ENCODE measurements around the gene PDXDC1.
"Not testable (repeated sequence)": the region's sequence is repeated elsewhere in the genome, so short reads cannot be mapped to it uniquely, and the experiment has no call there.

The PDXDC1 gene

DNA sequence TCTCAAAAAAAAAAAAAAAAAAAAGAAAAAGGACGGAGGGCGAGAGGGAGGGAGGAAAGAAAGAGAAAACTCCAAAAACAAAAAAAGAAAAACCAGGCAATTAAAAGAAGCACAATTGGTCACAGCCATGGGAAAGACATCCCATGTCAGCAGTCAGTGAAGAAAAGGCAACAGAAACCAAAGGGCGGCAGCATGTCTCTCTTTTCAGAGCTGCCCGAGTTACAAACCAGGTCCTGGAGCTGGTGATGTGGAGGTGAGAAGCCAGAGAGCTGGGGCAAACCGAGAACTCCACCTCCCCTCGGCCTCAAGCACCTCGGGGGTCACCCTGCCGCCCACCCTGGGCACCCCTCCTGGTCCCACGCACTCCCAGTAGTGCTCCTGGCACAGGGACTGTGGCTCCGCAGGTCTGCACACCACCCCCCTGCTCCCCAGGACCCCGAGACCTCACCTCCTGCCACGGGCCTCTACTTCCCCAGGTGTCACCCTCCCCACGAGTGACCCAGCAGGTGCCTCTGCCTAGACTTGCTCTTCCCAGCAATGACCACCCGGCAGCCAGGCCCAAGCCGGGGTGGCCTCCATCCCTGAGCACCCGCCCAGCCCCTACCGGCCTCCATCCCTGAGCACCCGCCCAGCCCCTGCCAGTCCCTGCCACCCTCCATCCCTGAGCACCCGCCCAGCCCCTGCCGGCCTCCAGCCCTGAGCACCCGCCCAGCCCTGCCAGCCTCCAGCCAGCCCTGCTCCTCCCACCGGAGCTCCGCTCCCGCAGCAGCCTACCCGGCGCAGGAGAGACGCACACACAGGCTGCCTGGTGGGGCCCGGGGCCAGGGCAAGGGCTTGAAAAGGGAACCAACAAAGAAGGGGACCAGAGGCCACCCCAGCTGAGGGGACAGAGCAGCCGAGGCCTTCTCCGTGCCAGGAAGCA lies 165.9 kb downstream of the PDXDC1 start:
- not testable (repeated sequence) for DNase-seq

DNA sequence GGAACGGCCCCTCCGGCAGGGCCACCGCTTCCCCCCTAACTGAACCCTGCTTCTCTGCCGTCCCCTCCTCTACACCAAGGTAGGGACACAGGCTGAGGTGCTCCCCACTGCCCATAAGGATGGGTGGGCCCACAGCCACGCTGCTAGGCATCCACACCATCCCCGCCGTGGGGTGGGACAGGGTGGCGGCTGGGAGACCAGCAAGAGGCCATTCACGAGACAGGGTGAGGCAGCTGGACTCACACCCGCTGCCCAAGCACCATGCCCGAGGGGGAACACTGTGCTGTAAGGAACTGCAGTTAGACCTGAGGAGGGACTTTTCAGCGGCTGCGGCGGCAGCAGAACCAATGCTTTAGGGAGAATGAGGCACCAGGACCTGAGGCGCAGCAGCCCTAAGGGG lies 166.8 kb downstream of the PDXDC1 start:
- no peak for DNase-seq

DNA sequence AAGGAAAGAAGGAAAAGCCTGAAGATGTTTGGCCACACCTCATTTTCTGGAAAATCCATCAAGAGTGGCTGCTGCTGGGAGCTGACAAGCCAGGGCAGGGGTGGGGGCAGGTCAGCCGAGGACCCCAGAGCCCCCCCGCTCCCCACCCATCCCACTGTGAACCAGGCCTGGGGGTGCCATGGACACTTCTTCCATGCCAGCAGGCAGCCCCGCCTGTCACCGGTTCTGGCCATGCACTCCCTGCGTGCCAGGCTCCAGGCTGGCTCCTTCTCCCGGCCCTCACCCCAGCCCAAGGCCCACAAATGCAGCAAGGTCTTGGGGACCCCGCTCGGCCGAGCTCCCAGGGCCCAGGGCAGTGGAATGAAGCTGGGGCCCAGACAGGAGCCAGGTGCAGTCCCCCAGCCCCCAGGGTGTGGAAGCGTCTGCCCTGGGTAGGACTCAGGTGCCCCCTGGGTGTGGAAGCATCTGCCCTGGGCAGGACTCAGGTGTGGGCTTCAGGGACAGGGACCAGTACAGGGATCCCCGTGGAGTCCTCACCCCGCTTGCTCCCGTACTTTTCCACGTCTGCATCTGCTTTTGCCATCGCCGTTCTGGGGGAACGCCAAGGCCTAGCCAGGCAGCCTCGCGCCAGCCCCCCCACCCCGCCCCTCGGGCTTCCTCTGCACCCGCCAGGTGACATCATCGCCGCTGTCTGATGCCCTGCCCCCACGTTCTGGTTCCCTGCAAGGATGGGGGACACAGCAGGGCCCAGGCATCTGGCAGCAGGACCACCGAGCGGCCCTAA lies 167.5 kb downstream of the PDXDC1 start:
- not testable (repeated sequence) for DNase-seq

DNA sequence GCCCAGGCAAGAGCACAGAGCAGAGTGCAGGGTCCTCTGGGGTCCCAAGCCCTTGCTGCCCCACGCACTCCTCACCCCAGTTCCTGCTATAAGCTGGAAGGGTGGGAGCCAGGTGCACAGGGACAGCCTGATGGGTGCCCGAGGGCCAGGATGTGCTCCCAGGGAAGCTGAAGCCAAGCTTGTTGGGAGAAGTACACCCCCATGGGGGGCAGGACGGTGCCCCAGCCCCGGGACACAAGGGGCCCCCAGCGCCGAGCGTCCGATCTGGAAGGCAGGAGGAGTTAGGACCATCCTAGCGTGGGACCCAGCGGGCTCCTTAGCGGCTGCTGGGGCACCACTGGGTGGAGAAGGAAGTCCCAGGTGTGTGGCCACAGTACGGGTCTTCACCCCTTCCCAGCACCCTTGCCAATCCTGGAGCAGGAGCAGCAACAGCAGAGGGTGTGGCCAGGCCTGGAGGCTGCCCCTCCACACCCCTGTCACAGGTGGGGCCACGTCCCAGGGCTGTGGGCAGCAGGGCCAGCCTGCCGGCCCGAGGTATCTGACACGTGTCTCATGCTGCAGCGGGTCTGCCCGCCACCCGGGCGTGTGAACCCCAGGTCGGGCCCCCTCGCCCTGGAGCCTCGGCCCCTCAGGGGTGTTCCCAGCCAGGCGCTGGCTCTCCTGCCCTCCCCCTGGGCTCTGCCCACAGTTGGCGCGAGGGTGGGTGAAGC lies 168.2 kb downstream of the PDXDC1 start:
- not testable (repeated sequence) for DNase-seq

DNA sequence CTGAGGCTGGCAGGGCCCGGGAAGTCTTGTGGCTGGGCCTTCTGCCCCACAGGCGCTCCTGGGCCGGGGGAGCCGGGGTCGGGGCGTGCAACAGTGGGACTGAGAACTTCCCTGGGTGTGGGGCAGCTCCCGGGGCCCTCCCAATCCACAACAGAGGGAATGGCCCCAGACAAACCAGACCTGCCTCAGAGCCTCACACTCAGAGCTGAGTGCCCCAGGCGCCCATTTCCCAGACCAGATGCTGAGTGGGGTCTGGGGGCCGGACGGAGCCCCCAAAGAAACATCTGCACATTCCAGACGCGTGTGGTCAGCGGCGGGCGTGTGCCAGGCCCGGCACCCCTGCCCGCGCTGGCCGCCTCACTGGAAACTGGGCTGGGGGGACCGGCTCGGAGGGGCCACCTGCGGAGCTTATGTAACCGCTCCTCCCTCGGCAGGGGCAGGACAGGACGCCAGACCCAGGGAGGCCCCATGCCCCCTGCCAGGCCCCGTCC lies 168.8 kb downstream of the PDXDC1 start:
- DNase-seq, result not testable (repeated sequence)

DNA sequence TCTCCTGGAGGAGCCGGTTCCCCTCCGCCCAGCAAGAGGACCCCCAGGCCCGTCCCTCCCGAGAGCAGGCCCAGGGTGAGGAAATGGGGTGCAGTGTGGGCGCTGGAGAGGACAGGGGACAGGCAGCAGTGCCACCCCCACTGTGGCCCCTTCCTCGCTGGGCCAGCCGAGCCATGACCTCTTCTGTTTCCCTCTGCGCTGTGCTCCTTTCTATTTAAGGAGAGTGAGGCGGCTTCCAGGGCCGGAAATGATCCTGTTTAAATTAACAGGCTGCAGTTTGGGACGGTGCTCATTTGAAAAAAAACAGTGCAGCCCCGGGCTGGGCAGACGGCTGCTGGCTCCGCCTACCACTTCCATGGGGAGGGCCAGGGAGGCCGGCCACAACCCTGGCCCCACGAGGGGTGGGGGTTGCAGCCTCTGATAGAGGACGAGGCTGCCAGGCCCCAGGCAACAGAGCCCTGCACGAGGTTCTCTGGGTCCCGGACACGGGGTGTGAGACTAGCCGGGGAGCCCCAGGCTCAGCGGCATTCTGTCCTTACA lies 169.3 kb downstream of the PDXDC1 start:
- not testable (repeated sequence) for DNase-seq

DNA sequence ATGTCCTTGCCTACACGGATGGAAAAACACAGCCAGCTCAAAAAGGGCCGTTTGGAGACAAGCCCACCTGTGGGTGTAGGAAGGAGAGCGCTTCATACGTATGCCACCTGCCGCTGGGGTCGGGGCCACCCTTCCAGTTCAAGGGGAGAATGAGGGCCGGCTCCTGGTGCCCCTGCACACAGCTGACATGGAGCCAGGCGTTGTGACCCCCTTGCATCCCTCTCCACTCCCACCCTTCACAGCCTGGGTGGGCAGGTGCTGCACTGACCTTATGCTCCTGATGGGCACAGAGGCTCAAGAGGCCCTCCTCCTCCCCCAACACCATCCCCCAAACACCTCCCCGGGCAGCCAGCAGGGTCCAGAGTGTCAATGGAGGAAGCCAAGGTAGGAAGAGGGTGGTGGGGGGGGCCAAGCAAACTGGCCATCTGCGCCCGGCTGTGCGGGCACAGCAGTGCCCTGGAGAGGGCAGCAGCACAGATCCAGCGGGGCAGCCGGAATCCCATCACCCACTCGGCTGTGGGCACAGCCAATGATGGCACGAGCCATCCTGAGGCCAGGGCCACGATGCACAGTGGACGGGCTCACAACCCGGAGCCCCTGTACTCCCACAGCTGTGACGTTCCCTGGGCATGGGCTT lies 170.1 kb downstream of the PDXDC1 start:
- DNase-seq, result not testable (repeated sequence)

DNA sequence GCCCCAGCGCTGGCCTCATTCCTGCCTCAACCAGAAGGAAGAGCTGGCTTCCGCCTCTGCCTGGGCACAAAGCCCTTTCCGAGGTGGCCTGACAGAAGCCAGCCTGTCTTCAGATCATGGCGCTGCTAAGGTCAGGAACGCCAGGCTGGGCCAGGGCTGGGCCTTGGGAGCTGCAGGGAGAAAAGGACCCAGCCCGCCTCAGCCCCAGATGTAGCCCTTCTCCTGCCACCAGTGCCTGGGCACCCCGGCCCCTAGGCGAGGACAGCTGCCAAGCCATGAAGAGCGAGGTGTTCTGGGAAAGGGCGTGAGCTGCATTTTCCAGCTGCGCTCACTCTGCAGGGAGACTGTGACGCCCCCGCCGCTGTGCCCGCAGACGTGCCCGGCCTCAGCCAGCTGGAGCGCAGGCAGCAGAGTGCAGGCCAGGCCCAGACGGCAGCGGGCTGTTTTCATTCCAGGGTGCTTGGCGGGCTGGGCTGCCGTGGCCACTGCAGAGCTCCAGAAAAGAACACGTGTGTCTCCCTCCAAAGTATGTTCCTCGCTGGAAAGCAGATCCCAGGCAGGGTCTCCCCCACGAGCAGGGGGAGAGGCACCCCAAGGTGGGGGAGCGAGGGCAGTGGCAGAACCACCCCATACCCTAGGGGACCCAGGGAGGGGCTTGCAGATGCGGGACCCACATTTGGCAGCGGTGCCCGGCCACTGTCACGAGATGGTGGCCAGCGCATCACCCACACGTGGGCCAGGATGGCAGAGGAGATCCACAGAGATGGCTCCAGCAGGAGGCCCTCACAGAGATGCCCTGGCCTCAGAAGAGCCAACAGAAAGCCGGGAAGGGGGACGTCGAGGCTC lies 170.8 kb downstream of the PDXDC1 start:
- not testable (repeated sequence) for DNase-seq

DNA sequence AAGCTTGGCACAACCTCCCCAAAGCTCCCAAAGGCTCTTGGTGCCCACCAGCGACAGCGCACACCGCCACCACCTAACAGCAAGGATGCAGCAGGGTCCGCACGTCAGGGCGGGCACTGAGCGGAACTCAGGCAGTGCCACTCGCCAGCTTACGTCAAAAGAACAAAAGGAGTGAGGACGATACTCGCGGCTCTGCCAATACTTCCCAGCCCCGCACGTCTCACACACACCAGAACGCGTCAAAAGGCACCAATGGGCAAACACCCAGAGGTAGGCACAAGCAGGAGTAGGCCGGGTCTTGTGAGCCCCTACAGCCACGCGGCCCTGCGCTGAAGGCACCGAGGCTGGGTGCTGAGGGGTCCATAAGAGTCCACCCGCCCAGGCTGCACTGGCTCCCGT lies 171.4 kb downstream of the PDXDC1 start:
- DNase-seq, result not testable (repeated sequence)

DNA sequence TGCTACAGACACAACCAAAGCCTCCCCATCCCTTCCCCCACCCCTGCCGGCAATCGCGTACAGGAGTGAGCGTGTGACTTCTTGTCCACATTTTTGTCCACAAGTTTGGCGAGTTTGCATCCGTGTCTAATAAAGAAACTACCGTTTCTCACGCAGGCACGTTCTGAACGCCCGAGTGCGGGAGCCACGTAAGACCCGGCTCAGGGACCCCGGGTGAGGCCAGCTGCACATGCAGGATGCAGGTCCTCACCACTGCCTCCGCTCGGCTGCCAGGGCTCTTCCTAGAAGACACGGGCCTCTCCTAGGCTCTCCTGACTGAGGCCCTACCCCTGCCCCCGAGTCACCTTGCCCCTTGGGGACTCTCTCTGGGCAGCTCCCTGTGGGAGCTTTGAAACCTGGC lies 174.0 kb downstream of the PDXDC1 start:
- not testable (repeated sequence) for DNase-seq

DNA sequence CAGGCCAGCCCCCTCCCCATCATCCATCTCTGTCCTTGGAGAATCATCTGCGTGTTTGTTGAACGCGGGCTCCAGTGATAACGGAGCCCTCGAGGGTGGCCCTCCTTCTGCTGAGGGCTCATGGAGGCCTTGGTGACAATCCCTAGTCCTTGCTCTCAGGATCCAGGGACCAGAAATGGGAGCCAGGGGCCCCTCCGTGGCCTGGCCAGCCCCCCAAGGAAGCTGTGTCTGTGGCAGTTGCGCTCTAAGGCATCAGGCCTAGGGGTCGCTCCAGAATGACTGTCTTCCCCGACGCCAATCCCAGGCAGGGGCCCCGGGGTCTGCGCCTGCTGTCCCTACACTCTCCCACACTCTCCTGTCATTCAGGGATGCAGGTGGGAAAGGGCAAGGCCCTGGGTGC lies 174.4 kb downstream of the PDXDC1 start:
- not testable (repeated sequence) for DNase-seq

DNA sequence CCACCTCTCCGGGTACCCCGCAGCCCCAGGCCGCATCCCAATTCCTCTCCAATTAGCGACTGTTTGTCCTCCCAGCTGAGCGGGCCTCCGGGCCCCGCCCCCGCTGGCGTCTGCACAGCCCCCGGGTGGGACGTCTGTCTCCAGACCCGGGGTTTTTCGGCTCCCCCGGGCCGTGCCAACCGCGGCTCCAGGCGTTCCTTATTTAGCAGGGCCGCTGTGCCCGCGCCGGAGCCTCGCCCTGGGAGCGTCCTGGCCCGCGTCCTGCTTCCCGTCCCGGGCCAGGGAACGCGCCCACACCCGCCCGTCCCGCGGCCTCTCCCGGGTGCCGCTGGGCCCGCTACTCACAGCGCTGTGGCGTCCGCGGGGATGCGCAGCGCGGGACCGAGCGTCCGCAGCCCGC lies 179.2 kb downstream of the PDXDC1 start:
- peak; percentile 37 for DNase-seq

DNA sequence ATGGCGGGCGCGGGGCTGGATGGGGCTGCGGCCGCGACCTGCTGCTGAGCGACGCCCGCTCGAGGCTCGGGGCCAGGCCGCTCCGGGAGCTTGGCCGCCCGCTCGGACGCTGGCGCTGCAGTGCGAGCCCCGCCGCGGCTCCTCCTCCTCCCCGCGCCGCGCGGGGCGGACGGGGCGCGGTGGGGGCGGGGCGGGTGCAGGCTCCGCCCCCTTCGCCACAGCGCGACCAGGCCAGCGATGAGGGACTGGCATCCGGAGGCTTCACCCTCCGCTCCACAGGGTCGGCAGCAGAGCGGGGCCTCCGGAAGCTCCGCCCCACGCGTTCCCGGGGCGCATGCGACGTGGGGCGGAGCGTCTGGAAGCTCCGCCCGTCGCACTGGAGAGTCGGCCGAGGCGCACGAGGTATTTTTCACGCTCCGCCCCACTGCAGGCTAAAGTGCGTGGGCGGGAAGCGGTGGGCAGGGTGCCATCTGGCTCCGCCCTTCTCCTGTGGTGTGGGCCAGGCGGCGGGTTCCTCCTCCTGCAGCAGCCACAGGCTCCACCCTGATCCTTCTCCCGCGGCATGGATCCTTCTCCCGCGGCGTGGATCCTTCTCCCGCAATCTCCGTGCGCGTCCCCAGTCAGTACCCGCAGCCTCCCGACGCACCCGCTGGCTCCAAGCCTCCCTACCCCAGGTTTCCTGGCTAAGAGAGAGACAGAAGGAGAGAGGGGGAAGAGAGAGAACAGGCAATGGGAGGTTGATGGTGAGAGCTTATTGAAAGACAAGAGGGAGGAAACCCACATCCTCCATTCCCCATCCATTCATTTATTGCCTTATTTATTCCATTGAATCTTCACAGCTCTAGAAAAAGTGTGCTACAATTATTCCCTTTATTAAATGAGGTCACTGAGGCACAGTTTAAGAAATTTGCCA lies 180.1 kb downstream of the PDXDC1 start:
- DNase-seq, result peak; percentile 82

DNA sequence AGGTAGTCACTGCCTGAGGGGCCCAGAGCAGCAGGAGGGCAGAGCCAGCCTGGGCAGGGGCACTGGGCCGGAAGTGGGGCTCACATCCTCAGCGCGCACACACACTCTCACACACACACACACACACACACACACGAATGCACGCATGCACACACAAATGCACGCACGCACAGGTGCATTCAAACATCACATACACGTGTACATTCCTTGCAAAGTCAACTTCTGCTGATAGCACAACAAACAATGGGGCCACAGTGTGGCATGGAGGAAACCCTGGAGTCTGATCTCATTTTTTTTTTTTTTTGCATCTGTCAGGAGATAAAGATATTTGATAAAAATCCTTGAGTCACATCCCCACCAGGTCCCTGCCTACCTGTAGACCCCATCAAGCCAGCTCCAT lies 182.8 kb downstream of the PDXDC1 start:
- DNase-seq, result not testable (repeated sequence)

DNA sequence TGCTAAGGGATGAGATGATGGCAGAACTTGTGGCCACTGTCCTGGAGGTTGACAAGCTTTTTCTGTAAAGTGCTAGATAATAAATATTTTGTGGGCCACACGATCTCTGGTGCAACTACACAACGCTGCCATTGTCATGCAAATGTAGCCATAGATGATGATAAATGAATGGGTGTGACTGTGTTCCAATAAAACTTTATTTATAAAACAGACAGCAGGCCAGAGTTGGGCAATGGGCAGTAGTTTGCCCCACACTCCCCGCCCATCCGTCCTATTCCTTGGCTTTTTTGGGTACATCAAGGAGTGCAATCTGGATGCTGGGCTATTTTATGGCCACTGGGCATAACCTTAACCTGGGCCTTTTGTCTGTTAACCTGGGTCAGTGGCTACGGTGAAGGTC lies 184.8 kb downstream of the PDXDC1 start:
- not testable (repeated sequence) for DNase-seq

DNA sequence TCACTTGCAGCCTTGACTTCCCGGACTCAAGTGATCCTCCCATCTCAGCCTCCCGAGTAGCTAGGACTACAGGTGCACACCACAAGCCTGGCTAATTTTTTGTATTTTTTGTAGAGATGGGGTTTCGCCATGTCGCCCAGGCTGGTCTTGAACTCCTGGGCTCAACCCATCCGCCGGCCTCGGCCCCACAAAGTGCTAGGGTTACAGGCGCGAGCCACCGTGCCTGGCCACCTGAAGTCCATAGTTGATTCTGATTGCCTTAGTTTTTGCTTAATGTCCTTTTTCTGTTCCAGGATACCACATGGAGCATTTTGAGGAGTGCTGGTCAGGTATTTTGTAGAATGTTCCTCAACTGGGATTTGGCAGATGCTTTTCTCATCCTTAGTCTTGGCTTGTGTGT lies 185.7 kb downstream of the PDXDC1 start:
- not testable (repeated sequence) for DNase-seq

DNA sequence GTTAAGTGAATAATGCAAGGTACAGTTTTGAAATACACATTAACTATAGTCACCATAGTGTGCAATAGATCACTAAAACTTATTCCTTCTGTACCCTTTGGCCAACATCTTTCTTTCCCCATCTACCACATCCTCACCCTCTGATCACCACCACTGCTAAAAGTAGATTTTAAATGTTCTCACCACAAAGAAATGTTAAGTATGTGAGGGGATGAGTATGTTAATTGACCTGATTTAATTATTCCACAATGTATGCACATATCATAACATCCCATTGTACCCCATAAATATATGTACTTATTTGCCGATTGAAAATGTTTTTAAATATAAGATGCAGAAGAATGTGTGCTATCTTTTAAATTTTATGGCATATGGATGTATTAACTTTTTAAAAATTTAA lies 188.2 kb downstream of the PDXDC1 start:
- not testable (repeated sequence) for DNase-seq

DNA sequence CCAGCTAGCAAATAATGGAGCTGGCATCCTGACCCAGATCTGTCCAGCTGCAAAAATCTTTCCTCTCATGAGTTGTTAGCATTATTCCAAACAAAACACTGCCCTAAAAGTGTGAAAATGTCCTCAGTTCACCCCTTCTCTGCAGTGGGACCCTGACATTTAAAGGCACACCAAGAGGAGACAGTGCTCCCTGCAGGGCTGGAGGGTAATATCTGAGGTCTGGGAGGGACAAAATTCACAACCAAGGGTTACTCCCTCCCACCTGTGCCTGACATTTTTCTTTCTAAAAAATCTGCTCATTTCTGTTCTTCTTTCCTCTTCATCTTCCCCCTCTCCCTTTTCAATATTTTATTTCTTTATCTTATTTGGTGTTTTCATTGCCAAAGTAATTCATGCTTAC lies 191.4 kb downstream of the PDXDC1 start:
- DNase-seq, result not testable (repeated sequence)

DNA sequence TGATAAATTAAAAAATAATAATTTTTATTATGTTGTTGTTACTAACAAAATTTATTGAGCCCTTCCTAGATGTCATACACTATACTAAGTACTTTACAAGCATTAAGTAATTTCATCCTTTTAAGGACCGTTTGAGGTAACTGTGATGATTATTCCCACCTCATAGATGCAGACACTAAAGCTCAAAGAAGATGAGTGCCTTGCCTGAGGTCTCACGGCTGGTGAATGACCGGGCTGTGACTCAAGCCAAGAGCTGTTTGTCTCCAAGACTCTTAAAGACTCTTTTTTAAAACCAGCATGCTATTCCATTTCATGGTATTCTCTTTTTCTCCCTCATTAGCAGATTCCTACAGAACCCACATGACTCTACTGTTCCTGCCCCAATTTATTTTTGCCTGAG lies 193.5 kb downstream of the PDXDC1 start:
- DNase-seq, result not testable (repeated sequence)
